Uterus (tissue), 2 donors: ENCODE measurements around the gene PHLDB3.

Source experiments
- POLR2A ChIP-seq, 2 donors: fragments of 450-650 bp; IDR thresholded peaks; one replicate each; pipeline ENCODE4 v1.6.1; 2016; ENCODE audit warnings: antibody characterized with exemption in 2 of 2, mild to moderate bottlenecking in 1 of 2, moderate library complexity in 1 of 2
- TF ChIP-seq, protein P1 (sequence below), 4 experiments: fragments of 200-600 bp in 2 of 4; fragments of 450-650 bp in 2 of 4; sonication (generic) in 2 of 4; IDR thresholded peaks; one replicate each; pipeline ENCODE4 v1.5.1; 2016 to 2019; ENCODE audit warnings: antibody characterized with exemption in 4 of 4, mild to moderate bottlenecking in 2 of 4, moderate library complexity in 1 of 4

DNA sequence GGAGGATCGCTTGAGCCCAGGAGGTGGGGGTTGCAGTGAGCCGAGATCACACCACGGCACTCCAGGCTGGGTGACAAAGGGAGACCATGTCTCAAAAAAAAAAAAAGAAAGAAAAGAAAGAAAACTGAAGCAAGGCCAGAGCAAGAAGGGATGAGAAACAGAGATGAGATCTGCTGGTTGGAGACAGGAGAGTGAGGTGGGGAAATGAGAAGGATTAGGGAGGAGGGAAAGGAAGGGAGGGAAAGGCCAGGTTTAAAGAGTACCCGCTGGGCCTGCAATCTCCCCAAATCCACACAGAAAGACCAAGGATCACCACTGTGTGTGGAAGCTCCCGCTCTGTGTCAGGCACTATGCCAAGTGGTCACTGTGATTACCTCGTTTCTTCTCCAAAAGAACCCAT, 22.8 kb downstream of the PHLDB3 start:
- TF ChIP-seq, protein P1, sequence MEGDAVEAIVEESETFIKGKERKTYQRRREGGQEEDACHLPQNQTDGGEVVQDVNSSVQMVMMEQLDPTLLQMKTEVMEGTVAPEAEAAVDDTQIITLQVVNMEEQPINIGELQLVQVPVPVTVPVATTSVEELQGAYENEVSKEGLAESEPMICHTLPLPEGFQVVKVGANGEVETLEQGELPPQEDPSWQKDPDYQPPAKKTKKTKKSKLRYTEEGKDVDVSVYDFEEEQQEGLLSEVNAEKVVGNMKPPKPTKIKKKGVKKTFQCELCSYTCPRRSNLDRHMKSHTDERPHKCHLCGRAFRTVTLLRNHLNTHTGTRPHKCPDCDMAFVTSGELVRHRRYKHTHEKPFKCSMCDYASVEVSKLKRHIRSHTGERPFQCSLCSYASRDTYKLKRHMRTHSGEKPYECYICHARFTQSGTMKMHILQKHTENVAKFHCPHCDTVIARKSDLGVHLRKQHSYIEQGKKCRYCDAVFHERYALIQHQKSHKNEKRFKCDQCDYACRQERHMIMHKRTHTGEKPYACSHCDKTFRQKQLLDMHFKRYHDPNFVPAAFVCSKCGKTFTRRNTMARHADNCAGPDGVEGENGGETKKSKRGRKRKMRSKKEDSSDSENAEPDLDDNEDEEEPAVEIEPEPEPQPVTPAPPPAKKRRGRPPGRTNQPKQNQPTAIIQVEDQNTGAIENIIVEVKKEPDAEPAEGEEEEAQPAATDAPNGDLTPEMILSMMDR (IDR thresholded peaks at IDR 0.05): no peak
- TF ChIP-seq POLR2A (IDR thresholded peaks at IDR 0.05): no peak
